ENCODE results near the gene TMEM147. TPM values are rescaled to one million over a fixed set of nuclear protein-coding genes. Genes with fewer than 3 reads are reported as not detected.

The TMEM147 gene
- total and polyA plus RNA-seq, 9 donors = 41.5 to 51.4 (median 45.5) TPM

- Histone ChIP-seq H3K4me1 (ENCODE audit: control insufficient read depth, insufficient read depth, low read length) (peaks cover 3% of the 10 kb centered on the region), H3K27ac (ENCODE audit: low read length) (no peak overlapping the region), H3K36me3 (ENCODE audit: control insufficient read depth, insufficient read depth, low read length) (no peaks in the 10 kb centered on the region), H3K4me3 (ENCODE audit: low read length) (no peak overlapping the region), H3K27me3 (ENCODE audit: control insufficient read depth, insufficient read depth, low read length) (peaks cover 49% of the 10 kb centered on the region), H3K9me3 (replicated peaks; ENCODE audit: control insufficient read depth, low read depth, low read length) (no peaks in the 10 kb centered on the region)
- WGBS (ENCODE audit: insufficient coverage) = 78% methylated on average over 18 of the region's 18 CpGs
- no peak for DNase-seq
These were observed 14.8 kb downstream of the TMEM147 start for GRCh38 chr19:35560271-35560670.

- DNase-seq = no peak
- H3K27me3 ChIP-seq (ENCODE audit: control insufficient read depth, insufficient read depth, low read length) = peaks cover 49% of the 10 kb centered on the region
- no peaks in the 10 kb centered on the region for H3K9me3 ChIP-seq (replicated peaks; ENCODE audit: control insufficient read depth, low read depth, low read length)
- H3K4me1 ChIP-seq (ENCODE audit: control insufficient read depth, insufficient read depth, low read length) = peaks cover 3% of the 10 kb centered on the region
- WGBS (ENCODE audit: insufficient coverage) = 55% methylated on average over 6 of the region's 6 CpGs
- no peak overlapping the region for H3K4me3 ChIP-seq (ENCODE audit: low read length)
- no peaks in the 10 kb centered on the region for H3K36me3 ChIP-seq (ENCODE audit: control insufficient read depth, insufficient read depth, low read length)
- H3K27ac ChIP-seq (ENCODE audit: low read length) = no peak overlapping the region
These were observed 15.3 kb downstream of the TMEM147 start for GRCh38 chr19:35560677-35561076.

GRCh38 chr19:35561436-35561835 is 16.0 kb downstream of the TMEM147 start:
- H3K27me3 ChIP-seq (ENCODE audit: control insufficient read depth, insufficient read depth, low read length) = peaks cover 48% of the 10 kb centered on the region
- 77% methylated on average over 5 of the region's 6 CpGs for WGBS (ENCODE audit: insufficient coverage)
- no peaks in the 10 kb centered on the region for H3K36me3 ChIP-seq (ENCODE audit: control insufficient read depth, insufficient read depth, low read length)
- no peak overlapping the region for H3K4me3 ChIP-seq (ENCODE audit: low read length)
- H3K27ac ChIP-seq (ENCODE audit: low read length) = no peak overlapping the region
- no peaks in the 10 kb centered on the region for H3K9me3 ChIP-seq (replicated peaks; ENCODE audit: control insufficient read depth, low read depth, low read length)
- DNase-seq = no peak
- peaks cover 3% of the 10 kb centered on the region for H3K4me1 ChIP-seq (ENCODE audit: control insufficient read depth, insufficient read depth, low read length)

- no peaks in the 10 kb centered on the region for H3K36me3 ChIP-seq (ENCODE audit: control insufficient read depth, insufficient read depth, low read length)
- DNase-seq = no peak
- WGBS (ENCODE audit: insufficient coverage) = 55% methylated on average over 17 of the region's 17 CpGs
- no peak overlapping the region for H3K4me3 ChIP-seq (ENCODE audit: low read length)
- no peaks in the 10 kb centered on the region for H3K9me3 ChIP-seq (replicated peaks; ENCODE audit: control insufficient read depth, low read depth, low read length)
- H3K27ac ChIP-seq (ENCODE audit: low read length) = no peak overlapping the region
- peaks cover 3% of the 10 kb centered on the region for H3K4me1 ChIP-seq (ENCODE audit: control insufficient read depth, insufficient read depth, low read length)
- H3K27me3 ChIP-seq (ENCODE audit: control insufficient read depth, insufficient read depth, low read length) = peaks cover 39% of the 10 kb centered on the region
These were observed 16.9 kb downstream of the TMEM147 start for GRCh38 chr19:35562336-35562735.

- WGBS (ENCODE audit: insufficient coverage) = 60% methylated on average over 2 of the region's 2 CpGs
- Histone ChIP-seq H3K27ac (ENCODE audit: low read length) (no peak overlapping the region), H3K36me3 (ENCODE audit: control insufficient read depth, insufficient read depth, low read length) (no peaks in the 10 kb centered on the region), H3K4me3 (ENCODE audit: low read length) (no peak overlapping the region), H3K9me3 (replicated peaks; ENCODE audit: control insufficient read depth, low read depth, low read length) (no peaks in the 10 kb centered on the region), H3K4me1 (ENCODE audit: control insufficient read depth, insufficient read depth, low read length) (no peaks in the 10 kb centered on the region), H3K27me3 (ENCODE audit: control insufficient read depth, insufficient read depth, low read length) (peaks cover 36% of the 10 kb centered on the region)
- DNase-seq = no peak
These were observed 17.4 kb downstream of the TMEM147 start for GRCh38 chr19:35562776-35563175.

- Histone ChIP-seq H3K27me3 (ENCODE audit: control insufficient read depth, insufficient read depth, low read length) (peaks cover 32% of the 10 kb centered on the region), H3K4me3 (ENCODE audit: low read length) (no peak within 1 kb of the TSS), H3K36me3 (ENCODE audit: control insufficient read depth, insufficient read depth, low read length) (no peaks in the 10 kb centered on the region), H3K9me3 (replicated peaks; ENCODE audit: control insufficient read depth, low read depth, low read length) (no peaks in the 10 kb centered on the region), H3K27ac (ENCODE audit: low read length) (no peak within 1 kb of the TSS), H3K4me1 (ENCODE audit: control insufficient read depth, insufficient read depth, low read length) (no peaks in the 10 kb centered on the region)
- DNase-seq = no peak
- WGBS (ENCODE audit: insufficient coverage) = 82% methylated on average over 7 of the region's 15 CpGs
These were observed 17.9 kb downstream of the TMEM147 start, which contains the start of gene ATP4A for GRCh38 chr19:35563207-35563829. Gene ATP4A (minus strand): TSS chr19:35563658. CDS start chr19:35563629, 29 bp downstream.

- Histone ChIP-seq H3K4me1 (ENCODE audit: control insufficient read depth, insufficient read depth, low read length) (no peaks in the 10 kb centered on the region), H3K9me3 (replicated peaks; ENCODE audit: control insufficient read depth, low read depth, low read length) (no peaks in the 10 kb centered on the region), H3K27me3 (ENCODE audit: control insufficient read depth, insufficient read depth, low read length) (peaks cover 14% of the 10 kb centered on the region), H3K36me3 (ENCODE audit: control insufficient read depth, insufficient read depth, low read length) (no peaks in the 10 kb centered on the region), H3K4me3 (ENCODE audit: low read length) (no peak overlapping the region), H3K27ac (ENCODE audit: low read length) (no peak overlapping the region)
- DNase-seq = no peak
- WGBS (ENCODE audit: insufficient coverage) = 80% methylated on average over 8 of the region's 12 CpGs
These were observed 19.8 kb downstream of the TMEM147 start for GRCh38 chr19:35565016-35565856.

GRCh38 chr19:35566738-35567137 is 21.3 kb downstream of the TMEM147 start:
- Histone ChIP-seq H3K36me3 (ENCODE audit: control insufficient read depth, insufficient read depth, low read length) (no peaks in the 10 kb centered on the region), H3K4me3 (ENCODE audit: low read length) (no peak overlapping the region), H3K27me3 (ENCODE audit: control insufficient read depth, insufficient read depth, low read length) (peaks cover 5% of the 10 kb centered on the region), H3K9me3 (replicated peaks; ENCODE audit: control insufficient read depth, low read depth, low read length) (no peaks in the 10 kb centered on the region), H3K4me1 (ENCODE audit: control insufficient read depth, insufficient read depth, low read length) (no peaks in the 10 kb centered on the region), H3K27ac (ENCODE audit: low read length) (no peak overlapping the region)
- WGBS (ENCODE audit: insufficient coverage) = 70% methylated on average over 2 of the region's 7 CpGs
- DNase-seq = no peak

- 60% methylated on average over 5 of the region's 5 CpGs for WGBS (ENCODE audit: insufficient coverage)
- Histone ChIP-seq H3K4me3 (ENCODE audit: low read length) (no peak overlapping the region), H3K27ac (ENCODE audit: low read length) (no peak overlapping the region), H3K9me3 (replicated peaks; ENCODE audit: control insufficient read depth, low read depth, low read length) (no peaks in the 10 kb centered on the region), H3K36me3 (ENCODE audit: control insufficient read depth, insufficient read depth, low read length) (no peaks in the 10 kb centered on the region), H3K27me3 (ENCODE audit: control insufficient read depth, insufficient read depth, low read length) (peaks cover 2% of the 10 kb centered on the region), H3K4me1 (ENCODE audit: control insufficient read depth, insufficient read depth, low read length) (no peaks in the 10 kb centered on the region)
- no peak for DNase-seq
These were observed 23.9 kb downstream of the TMEM147 start for GRCh38 chr19:35569281-35569781.

GRCh38 chr19:35571406-35571965 is 26.1 kb downstream of the TMEM147 start:
- peaks cover 10% of the 10 kb centered on the region for H3K9me3 ChIP-seq (replicated peaks; ENCODE audit: control insufficient read depth, low read depth, low read length)
- peaks cover 2% of the 10 kb centered on the region for H3K27me3 ChIP-seq (ENCODE audit: control insufficient read depth, insufficient read depth, low read length)
- H3K27ac ChIP-seq (ENCODE audit: low read length) = no peak overlapping the region
- WGBS (ENCODE audit: insufficient coverage) = 89% methylated on average over 1 of the region's 1 CpG
- no peak overlapping the region for H3K4me3 ChIP-seq (ENCODE audit: low read length)
- DNase-seq = no peak
- no peaks in the 10 kb centered on the region for H3K4me1 ChIP-seq (ENCODE audit: control insufficient read depth, insufficient read depth, low read length)
- no peaks in the 10 kb centered on the region for H3K36me3 ChIP-seq (ENCODE audit: control insufficient read depth, insufficient read depth, low read length)
